ENCODE measurements around the gene TELO2. TPM values are rescaled to one million over a fixed set of nuclear protein-coding genes. Genes with fewer than 3 reads are reported as not detected.

Gene TELO2
- polyA plus RNA-seq, 3 donors = 7.3 to 58.1 (median 11.4) TPM

DNA sequence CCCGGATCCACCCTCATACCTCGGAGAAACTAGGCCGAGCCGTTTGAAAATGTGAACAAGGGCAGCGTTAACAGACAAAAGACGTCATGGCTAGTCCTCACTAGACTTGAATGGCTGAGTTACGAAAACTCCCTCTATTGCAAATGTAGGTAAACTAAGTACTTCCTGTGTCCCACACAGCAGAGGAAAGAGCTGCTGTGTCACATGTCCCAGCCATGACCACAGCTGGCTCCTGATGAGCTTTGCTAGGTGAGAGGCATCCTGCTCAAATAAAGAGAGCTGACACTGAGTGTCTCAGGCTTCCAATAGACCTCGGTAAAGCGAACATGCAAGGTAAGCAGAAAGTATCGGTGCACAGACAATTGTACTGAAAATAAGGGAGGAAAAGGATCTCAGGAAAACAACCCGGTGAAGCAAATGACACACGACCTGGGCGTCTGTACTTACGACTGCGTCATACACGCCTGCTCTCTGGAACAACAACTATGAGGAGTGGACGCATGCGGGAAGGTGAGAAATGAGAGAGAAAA lies 66.4 kb downstream of the TELO2 start:
- TF ChIP-seq, protein P1, sequence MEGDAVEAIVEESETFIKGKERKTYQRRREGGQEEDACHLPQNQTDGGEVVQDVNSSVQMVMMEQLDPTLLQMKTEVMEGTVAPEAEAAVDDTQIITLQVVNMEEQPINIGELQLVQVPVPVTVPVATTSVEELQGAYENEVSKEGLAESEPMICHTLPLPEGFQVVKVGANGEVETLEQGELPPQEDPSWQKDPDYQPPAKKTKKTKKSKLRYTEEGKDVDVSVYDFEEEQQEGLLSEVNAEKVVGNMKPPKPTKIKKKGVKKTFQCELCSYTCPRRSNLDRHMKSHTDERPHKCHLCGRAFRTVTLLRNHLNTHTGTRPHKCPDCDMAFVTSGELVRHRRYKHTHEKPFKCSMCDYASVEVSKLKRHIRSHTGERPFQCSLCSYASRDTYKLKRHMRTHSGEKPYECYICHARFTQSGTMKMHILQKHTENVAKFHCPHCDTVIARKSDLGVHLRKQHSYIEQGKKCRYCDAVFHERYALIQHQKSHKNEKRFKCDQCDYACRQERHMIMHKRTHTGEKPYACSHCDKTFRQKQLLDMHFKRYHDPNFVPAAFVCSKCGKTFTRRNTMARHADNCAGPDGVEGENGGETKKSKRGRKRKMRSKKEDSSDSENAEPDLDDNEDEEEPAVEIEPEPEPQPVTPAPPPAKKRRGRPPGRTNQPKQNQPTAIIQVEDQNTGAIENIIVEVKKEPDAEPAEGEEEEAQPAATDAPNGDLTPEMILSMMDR (IDR thresholded peaks at IDR 0.05) = no peak
- peak overlapping the region in 1 of 7 donors; percentile 15 for H3K27ac Mint-ChIP-seq
- Histone ChIP-seq H2AFZ (ENCODE audit: insufficient read depth, low read depth, low read length, poor library complexity, severe bottlenecking) (no peak overlapping the region), H4K20me1 (ENCODE audit: insufficient read depth, low read length) (no peaks in the 10 kb centered on the region), H3K27ac (ENCODE audit: low read depth in 1 of 2, low read length in 2 of 2) (no peak overlapping the region), H3K36me3 (replicated peaks in 1 of 2; ENCODE audit: control insufficient read depth in 1 of 2, insufficient read depth in 2 of 2, low read length in 2 of 2) (peaks cover 0 to 4% of the 10 kb centered on the region in 2 donors), H3K9ac (ENCODE audit: insufficient read depth, low read length, poor library complexity, severe bottlenecking) (no peak overlapping the region), H3K27me3 (ENCODE audit: control insufficient read depth in 2 of 2, insufficient read depth in 2 of 2, low read length in 2 of 2) (no peaks in the 10 kb centered on the region), H3K4me3 (replicated peaks in 1 of 3; ENCODE audit: low read depth in 2 of 3, low read length in 3 of 3) (no peak overlapping the region), H3K4me1 (ENCODE audit: control insufficient read depth in 1 of 2, insufficient read depth in 2 of 2, low read length in 2 of 2) (no peaks in the 10 kb centered on the region), H3K4me2 (replicated peaks; ENCODE audit: extremely low read depth, low read length, poor library complexity, severe bottlenecking) (no peak overlapping the region), H3K79me2 (ENCODE audit: insufficient read depth, low read length) (no peaks in the 10 kb centered on the region), H3K9me3 (replicated peaks in 1 of 2; ENCODE audit: control insufficient read depth in 1 of 2, insufficient read depth in 1 of 2, low read length in 2 of 2) (no peaks in the 10 kb centered on the region)
- H3K4me3 Mint-ChIP-seq = no peak overlapping the region
- WGBS (ENCODE audit: insufficient coverage) = 91% methylated on average over 15 of the region's 18 CpGs
- no peaks in the 10 kb centered on the region for H3K9me3 Mint-ChIP-seq
- H3K4me1 Mint-ChIP-seq = no peaks in the 10 kb centered on the region
- intact Hi-C loops (cut with micrococcal nuclease) = no loop called here
- peaks cover 0 to 21% of the 10 kb centered on the region in 2 donors for H3K36me3 Mint-ChIP-seq
- peaks cover 0 to 1% (median 0%) of the 10 kb centered on the region in 3 donors for H3K27me3 Mint-ChIP-seq (ENCODE audit: low read depth in 3 of 3)
- DNase-seq = no peak

Other genes starting within 250 kb of the TELO2 start
- not detected for gene TPSD1, start 237.3 kb upstream of the TELO2 start, polyA plus RNA-seq
- gene UBE2I, start 183.7 kb upstream of the TELO2 start, polyA plus RNA-seq = 100 to 1,000 TPM in 1 of 3 donors, 10 to 100 TPM in 2; 76.8 to 112 (median 88.8) TPM
- 1 to 10 TPM in 1 of 3 donors, not detected in 2; 1.0 TPM for gene BAIAP3, start 159.7 kb upstream of the TELO2 start, polyA plus RNA-seq
- gene TSR3, start 141.5 kb upstream of the TELO2 start, polyA plus RNA-seq = 10 to 100 TPM; 23.2 to 73.1 (median 48.2) TPM
- gene GNPTG, start 141.4 kb upstream of the TELO2 start, polyA plus RNA-seq = 100 to 1,000 TPM in 1 of 3 donors, 10 to 100 TPM in 2; 74.7 to 130 (median 82.5) TPM
- 10 to 100 TPM in 1 of 3 donors, 1 to 10 TPM in 2; 1.2 to 19.9 (median 2.2) TPM for gene UNKL, start 78.7 kb upstream of the TELO2 start, polyA plus RNA-seq
- gene UQCC4, start 72.6 kb upstream of the TELO2 start, polyA plus RNA-seq = 10 to 100 TPM; 10.0 to 48.8 (median 35.3) TPM
- not detected for gene PERCC1, start 62.3 kb upstream of the TELO2 start, polyA plus RNA-seq
- 1 to 10 TPM in 1 of 3 donors, not detected in 2; 5.9 TPM for gene CCDC154, start 48.8 kb upstream of the TELO2 start, polyA plus RNA-seq
- gene CLCN7, start 18.3 kb upstream of the TELO2 start, polyA plus RNA-seq = 100 to 1,000 TPM in 1 of 3 donors, 10 to 100 TPM in 2; 37.4 to 249 (median 56.5) TPM
- under 1 TPM in 1 of 3 donors, not detected in 2; 0.19 TPM for gene PTX4, start 4.4 kb upstream of the TELO2 start, polyA plus RNA-seq
- 1 to 10 TPM in 2 of 3 donors, under 1 TPM in 1; 0.09 to 1.5 (median 1.3) TPM for gene TMEM204, start 40.3 kb downstream of the TELO2 start, polyA plus RNA-seq
- gene IFT140, start 118.7 kb downstream of the TELO2 start, polyA plus RNA-seq = 1 to 10 TPM in 2 of 3 donors, under 1 TPM in 1; 0.75 to 3.7 (median 1.2) TPM
- 10 to 100 TPM in 1 of 3 donors, 1 to 10 TPM in 1, under 1 TPM in 1; 0.46 to 12.3 (median 1.0) TPM for gene CRAMP1, start 119.0 kb downstream of the TELO2 start, polyA plus RNA-seq
- gene JPT2, start 184.9 kb downstream of the TELO2 start, polyA plus RNA-seq = 1 to 10 TPM; 5.4 to 7.5 (median 5.8) TPM
- 100 to 1,000 TPM in 1 of 3 donors, 1 to 10 TPM in 2; 1.1 to 185 (median 2.1) TPM for gene MAPK8IP3, start 212.8 kb downstream of the TELO2 start, polyA plus RNA-seq

Data from CD14-positive monocyte (primary cell).